ENCODE data around the gene DYNC1H1. TPM values are rescaled to one million over a fixed set of nuclear protein-coding genes. Genes with fewer than 3 reads are reported as not detected.

DYNC1H1 gene
- total RNA-seq, 1 experiment from 2014 or later: 833 TPM

- ChIA-PET POLR2A (ENCODE audit: low non-redundant PET) (no interaction called here), CTCF (no interaction called here)
- Histone ChIP-seq H3K9me3 (ENCODE audit: low read depth, low read length, poor library complexity, severe bottlenecking) (no peaks in the 10 kb centered on the region), H3K27me3 (replicated peaks; ENCODE audit: insufficient read depth, low read depth, low read length, poor library complexity) (no peaks in the 10 kb centered on the region), H3K4me3 (ENCODE audit: low read depth, low read length, poor library complexity, severe bottlenecking) (no peak overlapping the region), H3K27ac (ENCODE audit: low read depth, low read length, poor library complexity, severe bottlenecking) (no peak overlapping the region), H3K36me3 (ENCODE audit: insufficient read depth, low read length, poor library complexity, severe bottlenecking) (peaks cover 100% of the 10 kb centered on the region), H3K4me1 (ENCODE audit: insufficient read depth, low read length, poor library complexity, severe bottlenecking) (peaks cover 6% of the 10 kb centered on the region)
- no TSS peak for BruUV-seq (replicated peaks)
- no peak for DNase-seq (ENCODE audit: low spot score)
- intact Hi-C loops (cut with micrococcal nuclease; ENCODE audit: unreplicated experiment): no loop called here
- TF ChIP-seq CTCF (conservative IDR thresholded peaks at IDR 0.05; ENCODE audit: low read depth, low read length) (no peak), EZH2 (IDR thresholded peaks at IDR 0.05; ENCODE audit: borderline replicate concordance, low read depth, low read length, poor library complexity, severe bottlenecking) (no peak)
These were observed 75.8 kb downstream of the DYNC1H1 start for GRCh38 chr14:102040153-102040552.

GRCh38 chr14:102042699-102043098 is 78.3 kb downstream of the DYNC1H1 start:
- TF ChIP-seq EZH2 (IDR thresholded peaks at IDR 0.05; ENCODE audit: borderline replicate concordance, low read depth, low read length, poor library complexity, severe bottlenecking) (no peak), CTCF (conservative IDR thresholded peaks at IDR 0.05; ENCODE audit: low read depth, low read length) (no peak)
- Histone ChIP-seq H3K36me3 (ENCODE audit: insufficient read depth, low read length, poor library complexity, severe bottlenecking) (peaks cover 98% of the 10 kb centered on the region), H3K4me3 (ENCODE audit: low read depth, low read length, poor library complexity, severe bottlenecking) (no peak overlapping the region), H3K9me3 (ENCODE audit: low read depth, low read length, poor library complexity, severe bottlenecking) (no peaks in the 10 kb centered on the region), H3K4me1 (ENCODE audit: insufficient read depth, low read length, poor library complexity, severe bottlenecking) (no peaks in the 10 kb centered on the region), H3K27ac (ENCODE audit: low read depth, low read length, poor library complexity, severe bottlenecking) (no peak overlapping the region), H3K27me3 (replicated peaks; ENCODE audit: insufficient read depth, low read depth, low read length, poor library complexity) (no peaks in the 10 kb centered on the region)
- intact Hi-C loops (cut with micrococcal nuclease; ENCODE audit: unreplicated experiment): no loop called here
- DNase-seq (ENCODE audit: low spot score): no peak
- CTCF ChIA-PET: no interaction called here
- no TSS peak for BruUV-seq (replicated peaks)
- POLR2A ChIA-PET (ENCODE audit: low non-redundant PET): no interaction called here

- Histone ChIP-seq H3K27ac (ENCODE audit: low read depth, low read length, poor library complexity, severe bottlenecking) (no peak overlapping the region), H3K4me3 (ENCODE audit: low read depth, low read length, poor library complexity, severe bottlenecking) (no peak overlapping the region), H3K9me3 (ENCODE audit: low read depth, low read length, poor library complexity, severe bottlenecking) (no peaks in the 10 kb centered on the region), H3K4me1 (ENCODE audit: insufficient read depth, low read length, poor library complexity, severe bottlenecking) (no peaks in the 10 kb centered on the region), H3K27me3 (replicated peaks; ENCODE audit: insufficient read depth, low read depth, low read length, poor library complexity) (no peaks in the 10 kb centered on the region), H3K36me3 (ENCODE audit: insufficient read depth, low read length, poor library complexity, severe bottlenecking) (peaks cover 98% of the 10 kb centered on the region)
- CTCF ChIA-PET: interaction anchor here (0.6 kb wide), 1 partner anchor 363 kb away, joined by 6 read pairs; no protein-coding TSS in a partner anchor
- TF ChIP-seq CTCF (conservative IDR thresholded peaks at IDR 0.05; ENCODE audit: low read depth, low read length) (no peak), EZH2 (IDR thresholded peaks at IDR 0.05; ENCODE audit: borderline replicate concordance, low read depth, low read length, poor library complexity, severe bottlenecking) (no peak)
- no peak for DNase-seq (ENCODE audit: low spot score)
- intact Hi-C loops (cut with micrococcal nuclease; ENCODE audit: unreplicated experiment): no loop called here
- POLR2A ChIA-PET (ENCODE audit: low non-redundant PET): no interaction called here
- no TSS peak for BruUV-seq (replicated peaks)
These were observed 79.1 kb downstream of the DYNC1H1 start for GRCh38 chr14:102043251-102044025.
